Activated T-cell treated with anti-CD3 and anti-CD28 coated beads, Interleukin-2, amount 50 U/mL, for 24 hours (primary cell): ENCODE results near the gene TNF.

ENCODE experiments used
- DNase-seq: peaks from one replicate; pipeline ENCODE4 v3.0.0-alpha.2; 2020
- H3K27ac Mint-ChIP-seq: 2 replicates; pipeline ENCODE4 v1.8.0; 2020; ENCODE audit warnings: mild to moderate bottlenecking, mixed read lengths
- H3K27me3 Mint-ChIP-seq: 2 replicates; pipeline ENCODE4 v1.8.0; 2020; ENCODE audit warnings: mixed read lengths
- H3K36me3 Mint-ChIP-seq: 2 replicates; pipeline ENCODE4 v1.8.0; 2020; ENCODE audit warnings: low read depth, mixed read lengths
- H3K4me1 Mint-ChIP-seq: 2 replicates; pipeline ENCODE4 v1.8.0; 2020; ENCODE audit warnings: low read depth, mixed read lengths
- H3K4me3 Mint-ChIP-seq: 2 replicates; pipeline ENCODE4 v1.8.0; 2020; ENCODE audit warnings: mild to moderate bottlenecking, moderate library complexity, mixed read lengths
- H3K9me3 Mint-ChIP-seq: 2 replicates; pipeline ENCODE4 v1.8.0; 2020; ENCODE audit warnings: mixed read lengths

Gene TNF

GRCh38 chr6:31573239-31574105 is 1.9 kb upstream of the TNF start:
- Mint-ChIP-seq H3K27me3 (no peaks in the 10 kb centered on the region), H3K27ac (peak overlapping the region; percentile 99), H3K36me3 (peaks cover 65% of the 10 kb centered on the region), H3K4me1 (peaks cover 88% of the 10 kb centered on the region), H3K4me3 (peak overlapping the region; percentile 97), H3K9me3 (no peaks in the 10 kb centered on the region)
- no peak for DNase-seq

- H3K4me3 Mint-ChIP-seq = peak overlapping the region; percentile 97
- H3K36me3 Mint-ChIP-seq = peaks cover 74% of the 10 kb centered on the region
- peak; percentile 75 for DNase-seq
- peak overlapping the region; percentile 99 for H3K27ac Mint-ChIP-seq
- no peaks in the 10 kb centered on the region for H3K9me3 Mint-ChIP-seq
- peaks cover 88% of the 10 kb centered on the region for H3K4me1 Mint-ChIP-seq
- no peaks in the 10 kb centered on the region for H3K27me3 Mint-ChIP-seq
These were observed 981 bp upstream of the TNF start for GRCh38 chr6:31574106-31575061.

GRCh38 chr6:31575952-31576685 is 754 bp downstream of the TNF start:
- H3K4me3 Mint-ChIP-seq = peak overlapping the region; percentile 97
- H3K36me3 Mint-ChIP-seq = peaks cover 85% of the 10 kb centered on the region
- peak overlapping the region; percentile 99 for H3K27ac Mint-ChIP-seq
- peaks cover 84% of the 10 kb centered on the region for H3K4me1 Mint-ChIP-seq
- DNase-seq = no peak
- no peaks in the 10 kb centered on the region for H3K9me3 Mint-ChIP-seq
- no peaks in the 10 kb centered on the region for H3K27me3 Mint-ChIP-seq

DNA sequence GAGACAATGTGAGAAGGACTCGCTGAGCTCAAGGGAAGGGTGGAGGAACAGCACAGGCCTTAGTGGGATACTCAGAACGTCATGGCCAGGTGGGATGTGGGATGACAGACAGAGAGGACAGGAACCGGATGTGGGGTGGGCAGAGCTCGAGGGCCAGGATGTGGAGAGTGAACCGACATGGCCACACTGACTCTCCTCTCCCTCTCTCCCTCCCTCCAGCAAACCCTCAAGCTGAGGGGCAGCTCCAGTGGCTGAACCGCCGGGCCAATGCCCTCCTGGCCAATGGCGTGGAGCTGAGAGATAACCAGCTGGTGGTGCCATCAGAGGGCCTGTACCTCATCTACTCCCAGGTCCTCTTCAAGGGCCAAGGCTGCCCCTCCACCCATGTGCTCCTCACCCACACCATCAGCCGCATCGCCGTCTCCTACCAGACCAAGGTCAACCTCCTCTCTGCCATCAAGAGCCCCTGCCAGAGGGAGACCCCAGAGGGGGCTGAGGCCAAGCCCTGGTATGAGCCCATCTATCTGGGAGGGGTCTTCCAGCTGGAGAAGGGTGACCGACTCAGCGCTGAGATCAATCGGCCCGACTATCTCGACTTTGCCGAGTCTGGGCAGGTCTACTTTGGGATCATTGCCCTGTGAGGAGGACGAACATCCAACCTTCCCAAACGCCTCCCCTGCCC is 1.7 kb downstream of the TNF start:
- peaks cover 79% of the 10 kb centered on the region for H3K4me1 Mint-ChIP-seq
- peaks cover 92% of the 10 kb centered on the region for H3K36me3 Mint-ChIP-seq
- peak overlapping the region; percentile 99 for H3K27ac Mint-ChIP-seq
- peak overlapping the region; percentile 97 for H3K4me3 Mint-ChIP-seq
- peak; percentile 72 for DNase-seq
- H3K27me3 Mint-ChIP-seq = no peaks in the 10 kb centered on the region
- H3K9me3 Mint-ChIP-seq = no peaks in the 10 kb centered on the region

- Mint-ChIP-seq H3K36me3 (peaks cover 87% of the 10 kb centered on the region), H3K9me3 (no peaks in the 10 kb centered on the region), H3K27ac (peak overlapping the region; percentile 99), H3K4me3 (peak overlapping the region; percentile 97), H3K4me1 (peaks cover 81% of the 10 kb centered on the region), H3K27me3 (no peaks in the 10 kb centered on the region)
- DNase-seq = no peak
These were observed 2.2 kb downstream of the TNF start for GRCh38 chr6:31577579-31577966.

- Mint-ChIP-seq H3K36me3 (peaks cover 80% of the 10 kb centered on the region), H3K4me1 (peaks cover 80% of the 10 kb centered on the region), H3K9me3 (no peaks in the 10 kb centered on the region), H3K27me3 (no peaks in the 10 kb centered on the region), H3K4me3 (peak overlapping the region; percentile 97), H3K27ac (peak overlapping the region; percentile 91)
- DNase-seq = no peak
These were observed 3.1 kb downstream of the TNF start for GRCh38 chr6:31578184-31579118.

GRCh38 chr6:31579119-31579505 is 3.7 kb downstream of the TNF start:
- H3K36me3 Mint-ChIP-seq = peaks cover 75% of the 10 kb centered on the region
- peaks cover 80% of the 10 kb centered on the region for H3K4me1 Mint-ChIP-seq
- H3K27me3 Mint-ChIP-seq = no peaks in the 10 kb centered on the region

GRCh38 chr6:31579546-31580437 is 4.4 kb downstream of the TNF start:
- peak; percentile 67 for DNase-seq
- Mint-ChIP-seq H3K36me3 (peaks cover 69% of the 10 kb centered on the region), H3K27ac (peak overlapping the region; percentile 91), H3K9me3 (no peaks in the 10 kb centered on the region), H3K27me3 (no peaks in the 10 kb centered on the region), H3K4me1 (peaks cover 75% of the 10 kb centered on the region), H3K4me3 (peak overlapping the region; percentile 97)

More at GRCh38 chr6:31579119-31579505, 3.7 kb downstream of the TNF start:
- H3K27ac Mint-ChIP-seq = peak overlapping the region; percentile 91
- DNase-seq = peak; percentile 57
- H3K9me3 Mint-ChIP-seq = no peaks in the 10 kb centered on the region
- H3K4me3 Mint-ChIP-seq = peak overlapping the region; percentile 97

DNA sequence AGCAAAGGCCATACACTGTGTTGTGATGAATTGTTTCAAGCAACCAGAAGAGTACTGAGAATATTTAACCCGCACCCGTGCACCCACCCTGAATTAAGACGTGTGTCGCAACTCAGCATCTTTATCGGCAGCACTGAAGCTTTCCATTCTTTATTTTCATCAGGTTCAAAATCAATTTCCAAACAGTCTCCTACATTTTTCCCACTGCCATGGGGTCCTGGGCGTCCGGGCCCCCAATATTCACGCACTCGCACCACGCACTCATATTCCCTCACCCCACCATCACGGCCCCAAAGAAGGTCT is 5.0 kb downstream of the TNF start:
- Mint-ChIP-seq H3K4me3 (peak overlapping the region; percentile 97), H3K36me3 (peaks cover 64% of the 10 kb centered on the region), H3K4me1 (peaks cover 75% of the 10 kb centered on the region), H3K27me3 (no peaks in the 10 kb centered on the region), H3K9me3 (no peaks in the 10 kb centered on the region), H3K27ac (peak overlapping the region; percentile 91)
- no peak for DNase-seq

DNA sequence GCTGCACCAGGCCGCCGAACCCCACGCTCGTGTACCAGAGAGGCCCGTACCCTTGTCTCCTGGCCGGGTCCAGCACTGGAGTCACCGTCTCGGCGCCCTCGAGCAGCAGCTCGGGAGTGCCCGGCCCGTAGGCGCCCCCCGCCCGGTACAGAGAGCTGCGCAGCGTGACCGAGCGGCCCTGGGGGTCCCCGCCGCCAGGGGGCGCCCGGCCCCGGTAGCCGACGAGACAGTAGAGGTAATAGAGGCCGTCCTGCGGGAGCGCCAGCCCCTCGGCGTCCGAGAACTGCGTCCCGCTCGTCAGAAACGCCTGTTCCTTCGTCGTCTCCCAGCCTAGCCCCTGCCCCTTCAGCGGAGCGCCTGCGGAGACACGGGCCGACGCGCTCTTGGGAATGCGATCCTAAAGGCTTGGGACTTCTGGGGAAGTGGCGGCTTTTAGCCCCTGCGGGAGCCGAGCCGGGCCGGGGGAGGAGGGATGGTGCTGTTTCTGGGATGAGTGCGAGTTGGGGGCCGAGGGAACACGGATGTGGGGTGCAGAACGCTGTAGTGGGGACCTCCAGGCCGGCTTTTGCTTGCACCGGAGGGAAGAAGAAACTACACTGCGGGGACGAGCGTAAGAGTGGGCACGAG is 5.6 kb downstream of the TNF start:
- H3K4me1 Mint-ChIP-seq = peaks cover 75% of the 10 kb centered on the region
- no peaks in the 10 kb centered on the region for H3K9me3 Mint-ChIP-seq
- H3K36me3 Mint-ChIP-seq = peaks cover 59% of the 10 kb centered on the region
- H3K4me3 Mint-ChIP-seq = peak overlapping the region; percentile 97
- peak overlapping the region; percentile 91 for H3K27ac Mint-ChIP-seq
- no peaks in the 10 kb centered on the region for H3K27me3 Mint-ChIP-seq
- peak; percentile 94 for DNase-seq

GRCh38 chr6:31581434-31582229 is 6.3 kb downstream of the TNF start:
- H3K4me3 Mint-ChIP-seq = peak overlapping the region; percentile 97
- peak overlapping the region; percentile 91 for H3K27ac Mint-ChIP-seq
- no peaks in the 10 kb centered on the region for H3K27me3 Mint-ChIP-seq
- peaks cover 52% of the 10 kb centered on the region for H3K36me3 Mint-ChIP-seq
- no peaks in the 10 kb centered on the region for H3K9me3 Mint-ChIP-seq
- peaks cover 78% of the 10 kb centered on the region for H3K4me1 Mint-ChIP-seq
- DNase-seq = peak; percentile 65
